Type B pancreatic cell (in vitro differentiated cells): Measurements from ENCODE around the gene ZSWIM2. TPM values are rescaled to one million over a fixed set of nuclear protein-coding genes. Genes with fewer than 3 reads are reported as not detected.

Source experiments
- DNase-seq: peaks from one replicate; pipeline ENCODE4 v3.0.0; 2021; ENCODE audit warnings: mixed read lengths; ENCODE audit not compliant: unreplicated experiment; ENCODE audit errors: extremely low spot score
- H3K27ac Mint-ChIP-seq: 2 replicates; pipeline ENCODE4 v1.8.0; 2021; ENCODE audit warnings: mild to moderate bottlenecking, mixed read lengths
- H3K27me3 Mint-ChIP-seq: 2 replicates; pipeline ENCODE4 v1.8.0; 2021; ENCODE audit warnings: mixed read lengths
- H3K36me3 Mint-ChIP-seq: 2 replicates; pipeline ENCODE4 v1.8.0; 2021; ENCODE audit warnings: mixed read lengths
- H3K4me1 Mint-ChIP-seq: one replicate; pipeline ENCODE4 v1.8.0; 2021; ENCODE audit warnings: mixed read lengths; ENCODE audit not compliant: unreplicated experiment
- H3K4me3 Mint-ChIP-seq: 2 replicates; pipeline ENCODE4 v1.8.0; 2021; ENCODE audit warnings: mild to moderate bottlenecking, mixed read lengths
- H3K9me3 Mint-ChIP-seq: 2 replicates; pipeline ENCODE4 v1.8.0; 2021; ENCODE audit warnings: mixed read lengths
- CTCF ChIP-seq: fragments of 200-600 bp; sonication (generic); conservative IDR thresholded peaks from 2 replicates; pipeline ENCODE4 v1.5.0; 2021; ENCODE audit warnings: antibody characterized with exemption, mild to moderate bottlenecking
- total RNA-seq: library from RNA; stranded (reverse); gene quantifications from 2 replicates; pipeline ENCODE4 v1.2.1, GENCODE V29; 2021; ENCODE audit warnings: low replicate concordance

The ZSWIM2 gene
- total RNA-seq, 1 donor from 2014 or later: not detected

- no peak overlapping the region for H3K4me3 Mint-ChIP-seq
- no peak overlapping the region for H3K27ac Mint-ChIP-seq
- no peaks in the 10 kb centered on the region for H3K9me3 Mint-ChIP-seq
- no peaks in the 10 kb centered on the region for H3K4me1 Mint-ChIP-seq
- no peak for DNase-seq
- TF ChIP-seq CTCF: no peak
- H3K36me3 Mint-ChIP-seq: no peaks in the 10 kb centered on the region
- no peaks in the 10 kb centered on the region for H3K27me3 Mint-ChIP-seq
Measured at GRCh38 chr2:186891185-186891621, 42.2 kb upstream of the ZSWIM2 start.

- no peak for TF ChIP-seq CTCF
- Mint-ChIP-seq H3K9me3 (no peaks in the 10 kb centered on the region), H3K4me1 (peaks cover 4% of the 10 kb centered on the region), H3K27me3 (no peaks in the 10 kb centered on the region), H3K4me3 (no peak overlapping the region), H3K36me3 (no peaks in the 10 kb centered on the region), H3K27ac (no peak overlapping the region)
- DNase-seq: no peak
Measured at GRCh38 chr2:186889101-186889879, 40.3 kb upstream of the ZSWIM2 start.

- no peaks in the 10 kb centered on the region for H3K27me3 Mint-ChIP-seq
- H3K4me1 Mint-ChIP-seq: peaks cover 4% of the 10 kb centered on the region
- no peak for TF ChIP-seq CTCF
- H3K9me3 Mint-ChIP-seq: peaks cover 5% of the 10 kb centered on the region
- no peak overlapping the region for H3K27ac Mint-ChIP-seq
- H3K36me3 Mint-ChIP-seq: no peaks in the 10 kb centered on the region
- no peak overlapping the region for H3K4me3 Mint-ChIP-seq
- DNase-seq: no peak
Measured at GRCh38 chr2:186887107-186888090, 38.4 kb upstream of the ZSWIM2 start.

GRCh38 chr2:186884587-186884986 is 35.6 kb upstream of the ZSWIM2 start:
- TF ChIP-seq CTCF: no peak
- Mint-ChIP-seq H3K36me3 (peaks cover 6% of the 10 kb centered on the region), H3K27ac (no peak overlapping the region), H3K4me1 (peaks cover 4% of the 10 kb centered on the region), H3K4me3 (no peak overlapping the region), H3K27me3 (no peaks in the 10 kb centered on the region), H3K9me3 (peaks cover 15% of the 10 kb centered on the region)
- DNase-seq: no peak

GRCh38 chr2:186883666-186884065 is 34.7 kb upstream of the ZSWIM2 start:
- Mint-ChIP-seq H3K27me3 (no peaks in the 10 kb centered on the region), H3K9me3 (peaks cover 15% of the 10 kb centered on the region), H3K4me3 (no peak overlapping the region), H3K27ac (no peak overlapping the region), H3K4me1 (peaks cover 4% of the 10 kb centered on the region), H3K36me3 (peaks cover 6% of the 10 kb centered on the region)
- no peak for DNase-seq
- TF ChIP-seq CTCF: no peak
